ENCODE results near the gene CDH5.

CDH5 gene

GRCh38 chr16:66390346-66391108 is 24.0 kb downstream of the CDH5 start:
- TF ChIP-seq, protein P1, sequence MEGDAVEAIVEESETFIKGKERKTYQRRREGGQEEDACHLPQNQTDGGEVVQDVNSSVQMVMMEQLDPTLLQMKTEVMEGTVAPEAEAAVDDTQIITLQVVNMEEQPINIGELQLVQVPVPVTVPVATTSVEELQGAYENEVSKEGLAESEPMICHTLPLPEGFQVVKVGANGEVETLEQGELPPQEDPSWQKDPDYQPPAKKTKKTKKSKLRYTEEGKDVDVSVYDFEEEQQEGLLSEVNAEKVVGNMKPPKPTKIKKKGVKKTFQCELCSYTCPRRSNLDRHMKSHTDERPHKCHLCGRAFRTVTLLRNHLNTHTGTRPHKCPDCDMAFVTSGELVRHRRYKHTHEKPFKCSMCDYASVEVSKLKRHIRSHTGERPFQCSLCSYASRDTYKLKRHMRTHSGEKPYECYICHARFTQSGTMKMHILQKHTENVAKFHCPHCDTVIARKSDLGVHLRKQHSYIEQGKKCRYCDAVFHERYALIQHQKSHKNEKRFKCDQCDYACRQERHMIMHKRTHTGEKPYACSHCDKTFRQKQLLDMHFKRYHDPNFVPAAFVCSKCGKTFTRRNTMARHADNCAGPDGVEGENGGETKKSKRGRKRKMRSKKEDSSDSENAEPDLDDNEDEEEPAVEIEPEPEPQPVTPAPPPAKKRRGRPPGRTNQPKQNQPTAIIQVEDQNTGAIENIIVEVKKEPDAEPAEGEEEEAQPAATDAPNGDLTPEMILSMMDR (IDR thresholded peaks at IDR 0.05; ENCODE audit: extremely low read depth, insufficient read depth, missing control alignments) = no peak
- no peak for DNase-seq (ENCODE audit: low spot score)
- in situ Hi-C loops (cut with MboI; ENCODE audit: low pct_unique_long_range_greater_than_20kb, low sequenced_read_pairs, unreplicated experiment) = no loop called here

GRCh38 chr16:66391726-66392670 is 25.5 kb downstream of the CDH5 start:
- no peak for DNase-seq (ENCODE audit: low spot score)
- in situ Hi-C loops (cut with MboI; ENCODE audit: low pct_unique_long_range_greater_than_20kb, low sequenced_read_pairs, unreplicated experiment) = no loop called here
- TF ChIP-seq, protein P1 (IDR thresholded peaks at IDR 0.05; ENCODE audit: extremely low read depth, insufficient read depth, missing control alignments) = no peak

DNA sequence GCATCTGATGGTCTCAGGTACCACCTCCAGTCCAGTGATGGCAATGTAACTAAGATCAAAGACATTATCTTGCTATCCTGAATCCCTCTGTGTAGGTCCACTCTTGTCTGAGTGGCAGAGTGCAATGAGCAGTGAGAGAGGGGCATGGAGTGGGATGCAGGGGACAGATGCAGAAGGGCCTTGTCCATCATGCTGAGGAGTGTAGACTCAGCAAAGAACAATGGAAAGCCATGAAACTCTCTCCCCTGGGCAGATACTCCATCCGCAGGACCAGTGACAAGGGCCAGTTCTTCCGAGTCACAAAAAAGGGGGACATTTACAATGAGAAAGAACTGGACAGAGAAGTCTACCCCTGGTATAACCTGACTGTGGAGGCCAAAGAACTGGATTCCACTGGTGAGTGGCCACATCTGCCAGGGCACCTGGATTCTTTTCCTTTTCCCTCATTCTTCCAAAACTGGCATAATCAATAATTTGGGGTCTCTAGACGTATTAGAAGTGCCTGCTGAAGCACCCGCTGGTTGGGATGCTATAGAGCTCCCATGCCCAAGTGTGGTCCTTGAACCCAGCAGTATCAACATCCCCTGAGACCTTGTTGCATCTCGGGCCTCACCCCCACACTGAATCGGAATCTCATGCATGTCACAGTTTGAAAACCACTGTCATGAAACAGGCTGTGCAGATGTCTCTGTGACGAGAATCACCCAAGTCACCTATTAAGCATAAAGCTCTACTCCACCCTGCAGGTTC is 29.5 kb downstream of the CDH5 start:
- DNase-seq (ENCODE audit: low spot score) = no peak
- TF ChIP-seq, protein P1 (IDR thresholded peaks at IDR 0.05; ENCODE audit: extremely low read depth, insufficient read depth, missing control alignments) = no peak
- in situ Hi-C loops (cut with MboI; ENCODE audit: low pct_unique_long_range_greater_than_20kb, low sequenced_read_pairs, unreplicated experiment) = no loop called here

GRCh38 chr16:66397736-66398433 is 31.4 kb downstream of the CDH5 start:
- no peak for DNase-seq (ENCODE audit: low spot score)
- in situ Hi-C loops (cut with MboI; ENCODE audit: low pct_unique_long_range_greater_than_20kb, low sequenced_read_pairs, unreplicated experiment) = no loop called here
- TF ChIP-seq, protein P1 (IDR thresholded peaks at IDR 0.05; ENCODE audit: extremely low read depth, insufficient read depth, missing control alignments) = no peak

- in situ Hi-C loops (cut with MboI; ENCODE audit: low pct_unique_long_range_greater_than_20kb, low sequenced_read_pairs, unreplicated experiment) = no loop called here
- TF ChIP-seq, protein P1 (IDR thresholded peaks at IDR 0.05; ENCODE audit: extremely low read depth, insufficient read depth, missing control alignments) = no peak
Observed at GRCh38 chr16:66399031-66399430, 32.5 kb downstream of the CDH5 start.

More at GRCh38 chr16:66399031-66399430, 32.5 kb downstream of the CDH5 start:
- DNase-seq (ENCODE audit: low spot score) = no peak
